Fibroblast of skin of right biceps (primary cell): ENCODE results near the gene MSI2.

Source experiments
- DNase-seq: peaks from one replicate; pipeline ENCODE4 v3.0.0-alpha.2; 2013

The MSI2 gene

DNA sequence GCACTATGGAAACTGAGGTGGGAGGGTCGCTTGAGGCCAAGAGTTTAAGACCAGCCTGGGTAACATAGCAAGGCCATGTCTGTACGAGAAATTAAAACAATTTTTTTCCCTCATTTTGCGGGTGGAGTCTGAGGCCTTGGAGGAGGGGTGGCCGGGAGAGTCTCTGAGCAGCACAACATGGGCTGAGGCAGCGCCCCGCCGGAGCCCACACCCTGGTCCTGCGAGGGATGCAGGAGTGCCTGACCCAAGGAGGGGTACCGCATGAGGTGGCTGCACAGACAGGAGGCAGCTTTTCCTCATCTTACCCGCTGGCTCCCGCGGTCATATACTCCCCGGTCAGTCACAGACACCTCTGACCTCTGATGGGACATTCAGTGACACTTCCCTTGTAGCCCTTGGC is 67.7 kb downstream of the MSI2 start:
- DNase-seq: no peak

GRCh38 chr17:57324631-57325030 is 68.3 kb downstream of the MSI2 start:
- DNase-seq: no peak

- DNase-seq: no peak
Measured at GRCh38 chr17:57326336-57326735, 70.0 kb downstream of the MSI2 start.

DNA sequence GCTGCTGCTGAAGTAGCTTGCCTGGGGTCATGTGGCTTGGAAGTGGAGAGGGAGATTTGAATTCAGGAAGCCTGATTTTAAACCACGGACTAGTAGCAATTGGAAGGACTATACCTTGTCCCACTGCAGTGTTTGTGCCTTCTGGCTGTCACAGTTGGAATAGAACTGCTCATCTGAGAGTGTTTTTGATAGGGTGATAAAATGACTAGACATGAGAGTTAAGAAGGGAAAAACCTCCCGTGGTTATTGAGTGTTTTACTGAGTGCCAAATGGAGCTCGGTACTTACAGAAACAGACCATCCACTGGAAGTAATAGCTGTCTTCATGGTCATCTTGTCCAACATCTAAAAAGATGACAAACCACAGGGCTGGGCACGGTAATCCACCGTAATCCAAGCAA is 70.4 kb downstream of the MSI2 start:
- no peak for DNase-seq

GRCh38 chr17:57327176-57327970 is 71.0 kb downstream of the MSI2 start:
- DNase-seq: no peak

GRCh38 chr17:57328109-57328882 is 72.0 kb downstream of the MSI2 start:
- no peak for DNase-seq

DNA sequence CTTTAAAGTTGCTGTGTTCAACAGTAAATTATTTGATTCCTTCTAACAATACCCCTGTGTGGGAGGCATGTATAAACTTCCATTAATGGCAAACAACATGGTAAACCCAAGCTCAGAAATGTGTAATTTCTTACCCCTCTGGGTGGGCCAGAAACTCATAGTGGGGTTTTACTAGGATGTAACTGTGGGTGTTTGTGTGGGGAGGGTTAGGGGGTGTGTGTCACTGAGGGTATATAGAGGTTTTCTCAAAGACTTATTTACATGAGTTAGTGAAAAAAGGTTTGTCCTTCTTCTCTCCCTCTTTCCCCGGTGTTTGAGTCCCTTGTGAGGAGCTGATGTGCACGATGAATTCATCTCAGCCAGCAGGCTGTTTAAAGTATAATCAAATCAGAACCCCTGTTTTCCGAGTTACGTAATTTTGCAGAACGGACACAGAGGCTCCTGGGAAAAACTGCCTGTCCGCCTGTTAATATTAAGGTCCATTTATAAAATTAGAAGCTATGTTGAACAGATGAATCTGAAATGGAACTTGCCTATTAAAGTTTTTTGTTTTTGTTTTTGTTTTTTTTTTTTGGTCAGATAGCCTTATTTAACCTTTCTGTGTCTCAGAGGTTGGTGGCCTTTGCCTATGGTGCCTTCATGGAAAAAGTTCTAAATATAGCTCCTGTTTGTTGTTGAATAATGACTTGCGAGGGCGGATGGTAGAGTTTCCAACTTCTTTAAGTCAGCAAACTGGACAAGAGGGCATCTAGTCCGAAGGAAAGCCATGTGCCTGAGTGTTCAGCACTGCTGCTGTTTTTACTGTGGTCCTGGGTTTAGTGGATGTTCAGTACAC is 73.3 kb downstream of the MSI2 start:
- DNase-seq: no peak

DNA sequence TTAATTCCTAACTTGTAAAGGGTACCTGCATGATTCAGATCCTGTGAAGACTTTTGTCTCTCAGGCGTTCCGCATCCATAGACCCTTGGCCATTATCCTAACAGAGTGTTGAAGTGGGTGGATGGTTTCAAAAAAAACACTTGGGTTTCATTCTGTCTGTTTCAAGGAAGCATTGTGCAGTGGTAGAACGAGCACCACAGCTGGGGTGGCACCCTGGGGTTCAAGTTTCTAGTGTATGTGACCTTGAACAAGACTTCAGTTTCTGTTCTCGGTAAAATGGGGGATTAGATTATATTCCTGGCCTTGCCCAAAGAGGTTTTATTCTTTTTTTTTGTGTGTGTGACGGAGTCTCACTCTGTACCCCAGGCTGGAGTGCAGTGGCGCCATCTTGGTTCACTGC is 74.3 kb downstream of the MSI2 start:
- DNase-seq: no peak

- DNase-seq: no peak
Measured at GRCh38 chr17:57331423-57331822, 75.1 kb downstream of the MSI2 start.

DNA sequence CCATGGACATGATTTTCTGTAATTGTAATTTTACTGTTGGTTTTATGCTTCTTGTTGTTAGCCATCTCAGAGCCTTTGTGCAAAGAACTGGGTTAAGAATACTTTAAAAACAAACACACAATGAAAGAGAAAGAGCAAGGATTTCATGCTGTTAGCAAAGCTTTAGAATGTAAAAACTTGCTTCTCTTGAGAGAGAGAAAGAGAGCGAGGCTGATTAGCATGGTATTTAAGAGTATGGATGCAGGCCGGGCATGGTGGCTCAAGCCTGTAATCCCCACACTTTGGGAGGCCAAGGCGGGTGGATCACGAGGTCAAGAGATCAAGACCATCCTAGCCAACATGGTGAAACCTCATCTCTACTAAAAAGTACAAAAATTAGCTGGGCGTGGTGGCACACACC is 76.2 kb downstream of the MSI2 start:
- DNase-seq: no peak

- DNase-seq: no peak
Measured at GRCh38 chr17:57335195-57335792, 79.0 kb downstream of the MSI2 start.

GRCh38 chr17:57337390-57337789 is 81.1 kb downstream of the MSI2 start:
- no peak for DNase-seq

GRCh38 chr17:57338257-57338914 is 82.1 kb downstream of the MSI2 start:
- no peak for DNase-seq

DNA sequence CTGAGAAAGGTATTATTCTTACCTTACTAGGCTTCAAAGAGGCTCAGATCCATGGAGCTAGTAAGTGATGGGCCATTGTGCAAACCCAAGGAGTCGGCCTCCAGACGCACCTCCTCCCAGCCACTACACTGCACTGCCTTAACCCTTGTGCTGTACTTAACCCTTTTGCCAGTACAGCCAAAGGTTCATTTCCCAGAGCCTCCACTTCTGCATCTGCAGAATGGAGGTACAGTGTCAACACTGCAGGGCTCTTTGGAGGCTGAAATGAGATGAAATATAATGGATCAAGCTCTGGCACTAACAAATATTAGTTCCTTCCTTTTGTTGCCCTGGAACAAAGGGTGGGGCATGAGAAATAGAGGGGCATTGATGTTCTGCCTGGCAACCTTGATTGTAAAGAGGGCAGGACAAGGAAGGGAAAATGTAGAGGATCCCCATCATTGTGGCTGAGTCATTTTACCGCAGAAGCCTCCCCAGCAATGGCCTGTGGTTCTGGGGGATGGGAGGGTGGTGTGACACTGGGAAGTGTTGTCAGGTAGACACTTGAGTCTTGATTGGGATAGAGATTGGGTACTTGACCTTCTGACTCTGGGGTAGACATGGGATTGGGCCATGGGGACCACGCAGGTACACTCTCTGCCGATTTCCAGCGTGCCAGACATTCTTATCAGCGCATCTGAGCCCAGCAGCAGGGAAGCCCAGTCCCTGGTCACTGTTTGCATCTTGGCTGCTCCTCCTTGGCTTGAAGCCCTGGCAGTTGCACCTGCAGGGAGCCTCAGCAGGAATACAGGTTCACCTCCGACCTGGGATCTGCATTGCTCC is 84.0 kb downstream of the MSI2 start:
- DNase-seq: no peak

DNA sequence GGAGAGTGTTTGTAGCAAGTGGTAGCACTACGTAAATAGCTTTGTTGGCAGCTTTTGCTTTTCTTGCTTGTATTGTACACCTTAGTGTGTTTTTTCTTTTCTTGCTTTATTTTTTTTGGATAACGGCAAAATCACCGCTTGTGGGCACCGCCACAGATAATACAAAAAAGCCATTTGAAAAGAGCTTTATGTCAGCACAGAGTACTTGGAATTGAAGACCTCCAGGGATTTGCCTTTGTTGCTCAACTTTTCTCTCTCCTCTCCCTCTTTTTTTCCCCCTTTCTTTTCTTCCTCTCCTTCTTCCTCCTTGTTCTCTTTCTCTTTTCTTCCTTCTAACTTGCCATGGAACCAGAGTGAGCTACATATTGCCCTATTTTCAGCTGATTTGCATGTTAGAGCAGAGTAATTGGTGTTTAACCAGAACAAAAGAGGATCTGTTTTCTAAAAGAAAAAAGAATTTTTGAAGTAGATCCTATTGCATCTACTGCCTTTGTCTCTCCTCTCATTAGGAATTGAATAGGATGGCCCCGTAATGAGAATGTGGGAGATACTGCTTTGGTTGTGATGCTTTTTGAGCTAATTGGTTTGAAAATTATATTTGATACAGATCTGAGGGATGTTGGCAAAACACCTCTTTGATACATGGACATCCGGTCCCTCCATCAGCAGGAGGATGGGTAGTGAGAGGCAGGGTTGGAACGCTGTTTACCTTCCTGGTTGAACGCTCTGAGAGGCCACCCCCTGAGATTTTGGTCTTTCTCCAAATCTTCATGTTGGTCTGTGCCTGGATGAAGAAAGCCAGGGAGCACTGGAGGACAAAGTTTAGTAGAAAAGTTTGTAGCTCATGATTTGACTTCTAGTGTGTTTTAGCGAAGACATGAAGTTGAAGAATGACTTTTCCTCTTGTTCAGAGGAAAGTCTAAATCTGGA is 85.6 kb downstream of the MSI2 start:
- DNase-seq: no peak

DNA sequence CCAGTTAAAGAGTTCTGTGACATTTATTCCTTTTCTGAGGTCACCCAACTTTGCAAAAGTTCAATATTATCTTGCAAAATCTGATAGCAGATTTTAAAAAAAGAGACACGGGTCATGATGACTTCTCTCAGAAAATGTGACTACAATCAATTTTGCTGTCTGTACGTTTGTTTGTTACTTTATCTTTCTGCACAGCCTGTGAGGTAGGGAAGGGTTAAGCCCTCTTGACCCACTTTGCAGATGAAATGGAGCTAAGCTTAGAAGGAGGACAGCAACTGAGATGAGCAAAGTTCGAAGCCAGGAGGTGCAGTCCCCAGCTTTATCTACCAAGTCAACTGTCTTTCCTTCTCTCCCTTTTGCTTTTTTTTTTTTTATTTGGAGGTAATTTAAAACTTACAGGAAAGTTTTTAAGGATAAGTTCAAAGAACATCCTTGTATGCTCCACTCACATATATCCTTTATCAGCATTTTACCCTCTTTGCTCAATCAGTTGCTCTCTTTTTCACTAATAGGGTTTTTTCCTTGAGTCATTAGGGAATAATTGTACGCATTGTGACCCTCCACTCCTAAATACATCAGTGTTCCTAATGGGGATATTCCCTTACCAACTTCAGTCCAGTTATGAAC is 86.8 kb downstream of the MSI2 start:
- no peak for DNase-seq

GRCh38 chr17:57343717-57344116 is 87.4 kb downstream of the MSI2 start:
- DNase-seq: no peak

- no peak for DNase-seq
Measured at GRCh38 chr17:57344261-57344660, 87.9 kb downstream of the MSI2 start.

- no peak for DNase-seq
Measured at GRCh38 chr17:57349541-57350247, 93.4 kb downstream of the MSI2 start.
